ENCODE measurements around the gene MCTP1.

DNA sequence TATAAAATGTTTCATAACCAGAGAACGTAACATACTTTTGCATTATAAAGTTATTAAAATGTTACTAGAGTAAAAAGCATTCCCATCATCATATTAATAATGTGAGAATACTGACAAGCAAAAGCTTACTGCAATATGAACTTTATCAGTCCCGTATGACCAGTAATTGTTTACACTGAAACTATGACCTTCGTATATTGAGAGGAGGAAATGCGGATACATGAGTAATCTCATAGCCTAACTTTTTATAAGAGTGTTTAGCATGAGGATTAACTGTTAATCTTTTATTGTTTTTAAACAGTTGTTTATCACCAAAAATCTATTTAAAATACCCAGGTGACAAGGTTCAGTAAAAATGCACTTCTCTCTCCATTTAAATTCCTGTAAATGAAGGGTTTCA is 394.0 kb downstream of the MCTP1 start:
- TF ChIP-seq, protein P1, sequence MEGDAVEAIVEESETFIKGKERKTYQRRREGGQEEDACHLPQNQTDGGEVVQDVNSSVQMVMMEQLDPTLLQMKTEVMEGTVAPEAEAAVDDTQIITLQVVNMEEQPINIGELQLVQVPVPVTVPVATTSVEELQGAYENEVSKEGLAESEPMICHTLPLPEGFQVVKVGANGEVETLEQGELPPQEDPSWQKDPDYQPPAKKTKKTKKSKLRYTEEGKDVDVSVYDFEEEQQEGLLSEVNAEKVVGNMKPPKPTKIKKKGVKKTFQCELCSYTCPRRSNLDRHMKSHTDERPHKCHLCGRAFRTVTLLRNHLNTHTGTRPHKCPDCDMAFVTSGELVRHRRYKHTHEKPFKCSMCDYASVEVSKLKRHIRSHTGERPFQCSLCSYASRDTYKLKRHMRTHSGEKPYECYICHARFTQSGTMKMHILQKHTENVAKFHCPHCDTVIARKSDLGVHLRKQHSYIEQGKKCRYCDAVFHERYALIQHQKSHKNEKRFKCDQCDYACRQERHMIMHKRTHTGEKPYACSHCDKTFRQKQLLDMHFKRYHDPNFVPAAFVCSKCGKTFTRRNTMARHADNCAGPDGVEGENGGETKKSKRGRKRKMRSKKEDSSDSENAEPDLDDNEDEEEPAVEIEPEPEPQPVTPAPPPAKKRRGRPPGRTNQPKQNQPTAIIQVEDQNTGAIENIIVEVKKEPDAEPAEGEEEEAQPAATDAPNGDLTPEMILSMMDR (IDR thresholded peaks at IDR 0.05), result no peak
- no peak for TF ChIP-seq ZFX (IDR thresholded peaks at IDR 0.05; ENCODE audit: borderline replicate concordance)
